K562 (cell line): ENCODE measurements around the gene KIF15. TPM values are rescaled to one million over a fixed set of nuclear protein-coding genes. Genes with fewer than 3 reads are reported as not detected.

Experiments
- ATAC-seq: fragments of 200-7000 bp; cut with Tn5 transposase; 3 replicates; pipeline ENCODE4 v1.9.1; 2020; ENCODE audit warnings: moderate library complexity
- BruUV-seq: library from RNA; stranded (reverse); fragments of 400-500 nt; replicated peaks from 2 replicates; lab custom pipeline; 2021; lab: Mats Ljungman, UMichigan
- CTCF ChIA-PET: fragments of 300-600 bp; formaldehyde crosslinking; extraction: SDS; loops from one replicate; lab custom pipeline; 2021; ENCODE audit warnings: low intra/inter-chr PET ratio; lab: Yijun Ruan, JAX
- POLR2A ChIA-PET: fragments of 300-600, 350-650 bp; sonication (Branson Sonifier 250); formaldehyde crosslinking; extraction: SDS; loops from one replicate; lab custom pipeline; 2021; ENCODE audit warnings: antibody characterized with exemption, inconsistent platforms; lab: Yijun Ruan, JAX
- DNase-seq, 4 experiments: peaks; one replicate each; pipeline versions ENCODE4 v3.0.0 to v3.0.0-alpha.2; 2011 to 2018; ENCODE audit warnings: low spot score in 3 of 4, mixed read lengths in 3 of 4; ENCODE audit errors: extremely low read depth in 1 of 4
- FAIRE-seq: peaks from 2 replicates; lab custom pipeline; 2011; peaks lifted over from hg19 to GRCh38; lab: Jason Lieb, UNC
- H2AFZ ChIP-seq: 2 replicates; pipeline ENCODE4 v1.6.0; 2011; ENCODE audit warnings: low read depth, low read length, control low read depth, inconsistent platforms
- H3K27ac ChIP-seq: fragments of 200-600 bp; 3 replicates; pipeline ENCODE4 v1.8.0; 2011; ENCODE audit warnings: low read depth, mild to moderate bottlenecking, control low read depth, inconsistent platforms, low read length, moderate library complexity, mixed read lengths; ENCODE audit errors: extremely low read depth
- H3K27me3 ChIP-seq, 2 experiments: fragments of 300-600 bp in 1 of 2; 2 replicates in 1 of 2; 3 replicates in 1 of 2; pipeline versions ENCODE4 v1.6.0 to v1.8.0; 2011; ENCODE audit warnings: inconsistent platforms in 2 of 2, low read length in 2 of 2, mild to moderate bottlenecking in 1 of 2, mixed read lengths in 1 of 2, moderate library complexity in 1 of 2; ENCODE audit not compliant: control insufficient read depth in 2 of 2, insufficient read depth in 2 of 2
- H3K36me3 ChIP-seq: fragments of 300-600 bp; 3 replicates; pipeline ENCODE4 v1.8.0; 2011; ENCODE audit warnings: mild to moderate bottlenecking, low read length, inconsistent platforms; ENCODE audit not compliant: control insufficient read depth, insufficient read depth
- H3K4me1 ChIP-seq, 2 experiments: fragments of 200-600 bp in 1 of 2; replicated peaks in 1 of 2; 2 replicates in 1 of 2; 3 replicates in 1 of 2; pipeline versions ENCODE4 v1.5.1 to v1.8.0; 2011; ENCODE audit warnings: inconsistent platforms in 2 of 2, low read length in 2 of 2, mild to moderate bottlenecking in 1 of 2, mixed read lengths in 1 of 2, moderate library complexity in 1 of 2; ENCODE audit not compliant: control insufficient read depth in 2 of 2, insufficient read depth in 2 of 2
- H3K4me2 ChIP-seq: 2 replicates; pipeline ENCODE4 v1.6.1; 2011; ENCODE audit warnings: low read length, control low read depth, inconsistent platforms, mixed read lengths; ENCODE audit not compliant: insufficient read depth
- H3K4me3 ChIP-seq: fragments of 200-600 bp; sonication (generic), shearing (Covaris generic); 2 replicates; pipeline ENCODE4 v1.5.1; 2016; ENCODE audit warnings: control low read depth, inconsistent platforms
- H3K79me2 ChIP-seq: fragments of 200-600 bp; 3 replicates; pipeline ENCODE4 v1.8.0; 2011; ENCODE audit warnings: low read length, inconsistent platforms; ENCODE audit not compliant: control insufficient read depth, insufficient read depth
- H3K9ac ChIP-seq, 2 experiments: 2 replicates each; pipeline versions ENCODE4 v1.6.0 to v1.6.1; 2011; ENCODE audit warnings: low read depth in 2 of 2, low read length in 2 of 2, control low read depth in 1 of 2, inconsistent platforms in 1 of 2, mild to moderate bottlenecking in 1 of 2, mixed read lengths in 1 of 2; ENCODE audit not compliant: insufficient read depth in 1 of 2
- H3K9me1 ChIP-seq: one replicate; pipeline ENCODE4 v1.6.0; 2011; ENCODE audit warnings: inconsistent platforms, mild to moderate bottlenecking, low read length, moderate library complexity; ENCODE audit not compliant: control insufficient read depth, insufficient read depth
- H3K9me3 ChIP-seq: replicated peaks from 2 replicates; pipeline ENCODE4 v1.5.1; 2011; ENCODE audit warnings: low read depth, low read length, inconsistent platforms; ENCODE audit not compliant: control insufficient read depth, insufficient read depth
- H4K20me1 ChIP-seq: replicated peaks from 2 replicates; pipeline ENCODE4 v1.6.1; 2011; ENCODE audit warnings: low read length, inconsistent platforms, mixed read lengths; ENCODE audit not compliant: control insufficient read depth, insufficient read depth
- ESRRB ChIP-seq: fragments of 250-450 bp; sonication (Bioruptor Pico); IDR thresholded peaks from 2 replicates; pipeline ENCODE4 v1.5.0; 2020; ENCODE audit warnings: mild to moderate bottlenecking, moderate library complexity, borderline replicate concordance
- KLF13 ChIP-seq: fragments of 450-650 bp; IDR thresholded peaks from 2 replicates; pipeline ENCODE4 v1.6.1; 2016; ENCODE audit warnings: missing genetic modification characterization, low read depth, mild to moderate bottlenecking, missing compliant biosample characterization, moderate library complexity, borderline replicate concordance
- MAFG ChIP-seq: fragments of 450-650 bp; conservative IDR thresholded peaks from 2 replicates; pipeline ENCODE4 v1.6.1; 2016; ENCODE audit warnings: missing genetic modification characterization, missing compliant biosample characterization
- MCM7 ChIP-seq, 2 experiments: fragments of 450-650 bp; IDR thresholded peaks; 2 replicates each; pipeline ENCODE4 v1.6.1; 2016 to 2018
- PHF8 ChIP-seq: fragments of 200-600 bp; sonication (generic); IDR thresholded peaks from 2 replicates; pipeline ENCODE4 v1.6.1; 2012; ENCODE audit warnings: mixed run types, mild to moderate bottlenecking, inconsistent platforms, low read length, moderate library complexity, borderline replicate concordance
- SREBF1 ChIP-seq: fragments of 150-350 bp; IDR thresholded peaks from 2 replicates; pipeline ENCODE4 v1.6.1; 2014; ENCODE audit warnings: antibody characterized with exemption, low read depth, low read length, borderline replicate concordance
- ZNF274 ChIP-seq: IDR thresholded peaks from 2 replicates; pipeline ENCODE4 v1.6.1; 2011; ENCODE audit warnings: low read depth, mild to moderate bottlenecking, low read length, moderate library complexity, borderline replicate concordance
- ZNF445 ChIP-seq: fragments of 250-450 bp; sonication (Bioruptor Pico); IDR thresholded peaks from 2 replicates; pipeline ENCODE4 v1.4.0; 2020; ENCODE audit warnings: low read depth, mild to moderate bottlenecking, moderate library complexity
- WGBS: fragments of 100-300 bp; shearing (Covaris generic); methylation state at CpG from one replicate; pipeline ENCODE4 v1.1.6; 2016; ENCODE audit warnings: low coverage, mixed read lengths; ENCODE audit not compliant: insufficient coverage; ENCODE audit errors: missing lambda C conversion rate; 5-methylcytosine and 5-hydroxymethylcytosine counted together
- in situ Hi-C: fragments of 300-500 bp; cut with MboI; formaldehyde crosslinking; loops from 4 replicates; pipeline ENCODE4 v1.15.0; 2018; ENCODE audit warnings: inconsistent platforms, mixed read lengths
- intact Hi-C: fragments of 100-400 bp; cut with micrococcal nuclease; formaldehyde crosslinking; loops from 2 replicates; pipeline ENCODE4 v1.14.2; 2022
- polyA plus RNA-seq, 8 experiments: library from polyadenylated mRNA; depleted of rRNA in 4 of 8; stranded (reverse) in 5 of 8; unstranded in 3 of 8; fragments of >200 nt; fragmentation: Nextera tagmentation in 2 of 8; fragmentation: Illumina TruSeq in 1 of 8; extraction: Ambion mirVana in 2 of 8; extraction: Trizol in 1 of 8; gene quantifications; 2 replicates each; pipeline versions ENCODE4 v1.2.1 to v1.2.3, GENCODE V29; 2011 to 2014; ENCODE audit warnings: inconsistent platforms in 1 of 8, missing spikeins in 1 of 8
- total RNA-seq, 7 experiments: library from RNA; depleted of rRNA in 6 of 7; stranded (reverse); fragments of >200 nt in 6 of 7; fragmentation: Illumina TruSeq in 2 of 7; extraction: Trizol in 2 of 7; gene quantifications; 2 replicates each; pipeline versions ENCODE4 v1.2.1 to v1.2.3, GENCODE V29; 2011 to 2021; ENCODE audit warnings: low replicate concordance in 1 of 7
- TF ChIP-seq, protein P1 (sequence below), 2 experiments: fragments of 450-650 bp in 1 of 2; sonication (generic) in 1 of 2; formaldehyde crosslinking in 1 of 2; IDR thresholded peaks in 1 of 2; conservative IDR thresholded peaks in 1 of 2; 2 replicates each; pipeline versions ENCODE4 v1.6.1 to v1.8.1; 2016 to 2023; ENCODE audit warnings: mild to moderate bottlenecking in 2 of 2, moderate library complexity in 2 of 2, inconsistent platforms in 1 of 2, missing genetic modification reagents in 1 of 2
- TF ChIP-seq, protein P2 (sequence below): fragments of 450-650 bp; IDR thresholded peaks from 2 replicates; pipeline ENCODE4 v1.6.1; 2016; ENCODE audit warnings: mild to moderate bottlenecking
- TF ChIP-seq, protein P3 (sequence below): fragments of 250-450 bp; sonication (Bioruptor Pico); IDR thresholded peaks from 2 replicates; pipeline ENCODE4 v1.8.0; 2022; ENCODE audit warnings: moderate library complexity, mild to moderate bottlenecking, inconsistent platforms

The KIF15 gene
- total and polyA plus RNA-seq, 9 of the 15 experiments (the other 6 are each of a cell fraction or from before 2014, with no cell fraction given) = 9.0 to 45.9 (median 26.0) TPM

DNA sequence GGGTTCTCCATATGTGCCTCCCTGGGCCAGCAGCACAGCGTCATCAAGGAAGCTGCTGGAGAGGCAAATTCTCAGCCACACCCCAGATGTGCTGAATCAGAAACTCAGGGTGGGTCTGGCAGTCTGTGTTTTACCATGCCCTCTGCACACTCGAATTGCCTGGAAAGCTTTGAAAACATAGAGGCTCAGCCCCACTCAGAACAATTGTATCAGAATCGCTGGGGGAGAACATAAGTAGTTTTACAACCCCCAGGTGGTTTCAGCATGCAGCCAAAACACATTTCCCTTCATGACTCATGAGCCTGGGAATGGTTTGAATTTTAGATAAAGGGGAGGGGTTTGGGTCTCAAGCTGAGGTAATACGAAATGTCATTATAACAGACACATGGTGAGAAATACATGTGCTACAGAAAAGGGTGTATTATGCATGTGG, 122.4 kb downstream of the KIF15 start:
- H3K27ac ChIP-seq = no peak overlapping the region
- no peak for DNase-seq
- peaks cover 5% of the 10 kb centered on the region; the same call in 1 of the 2 replicates for H4K20me1 ChIP-seq
- in situ Hi-C loops = no loop called here
- CTCF ChIA-PET = no interaction called here
- TF ChIP-seq, protein P1, sequence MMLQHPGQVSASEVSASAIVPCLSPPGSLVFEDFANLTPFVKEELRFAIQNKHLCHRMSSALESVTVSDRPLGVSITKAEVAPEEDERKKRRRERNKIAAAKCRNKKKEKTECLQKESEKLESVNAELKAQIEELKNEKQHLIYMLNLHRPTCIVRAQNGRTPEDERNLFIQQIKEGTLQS (IDR thresholded peaks at IDR 0.05) = peak; percentile 21; the same call in 1 of the 2 replicates
- TF ChIP-seq, protein P1 (CRISPR knock-in tag; conservative IDR thresholded peaks at IDR 0.05) = no peak
- no peak for TF ChIP-seq MCM7 (IDR thresholded peaks at IDR 0.05)
- TF ChIP-seq, all 486 proteins: peak for 1
- Histone ChIP-seq H3K9ac (no peak overlapping the region), H3K4me1 (no peaks in the 10 kb centered on the region), H3K79me2 (no peaks in the 10 kb centered on the region), H3K4me2 (no peak overlapping the region), H2AFZ (no peak overlapping the region), H3K27me3 (peaks cover 26 to 45% of the 10 kb centered on the region in 2 experiments), H3K9me3 (no peaks in the 10 kb centered on the region), H3K9me1 (no peaks in the 10 kb centered on the region), H3K4me3 (no peak overlapping the region), H3K36me3 (no peaks in the 10 kb centered on the region)
- ATAC-seq = no peak
- POLR2A ChIA-PET = interaction anchor here (0.6 to 1.1 kb wide), 3 partner anchors 13 to 123 kb away, joined by 3 to 4 read pairs (median 4); partner anchors contain the start of genes KIAA1143 and KIF15
- 2% methylated on average over 4 of the region's 4 CpGs for WGBS
- intact Hi-C loops = no loop called here
- FAIRE-seq = no peak
- no TSS peak for BruUV-seq

DNA sequence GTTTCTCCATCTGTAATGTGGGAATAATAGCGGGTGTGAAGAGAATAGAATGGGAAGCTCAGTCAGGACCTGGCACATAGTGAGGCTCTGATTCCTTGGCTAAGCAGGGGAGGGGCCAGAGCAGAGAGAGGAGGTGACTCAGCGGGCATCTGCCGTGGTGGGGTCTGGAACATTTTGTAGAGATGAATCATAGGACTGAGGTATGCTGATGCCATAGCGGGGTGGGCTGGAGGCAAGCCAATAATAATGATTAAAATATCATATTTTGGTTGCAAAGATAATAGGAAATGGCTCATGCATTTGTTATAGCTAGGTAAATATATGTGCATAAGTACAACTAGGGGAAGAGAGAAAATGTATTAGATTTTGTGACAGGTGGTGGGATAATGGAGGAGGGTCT, 124.0 kb downstream of the KIF15 start:
- no peak overlapping the region for H3K4me2 ChIP-seq
- no TSS peak for BruUV-seq
- FAIRE-seq (no peak), DNase-seq (peak in 2 of 4 experiments; percentile 14 to 35), ATAC-seq (no peak)
- in situ Hi-C loops = no loop called here
- no peak overlapping the region for H3K27ac ChIP-seq
- no peak overlapping the region for H2AFZ ChIP-seq
- peaks cover 27 to 50% of the 10 kb centered on the region in 2 experiments for H3K27me3 ChIP-seq
- no peaks in the 10 kb centered on the region for H3K79me2 ChIP-seq
- H3K4me1 ChIP-seq = no peaks in the 10 kb centered on the region
- H3K9me1 ChIP-seq = no peaks in the 10 kb centered on the region
- no peaks in the 10 kb centered on the region for H3K9me3 ChIP-seq
- peaks cover 5% of the 10 kb centered on the region; the same call in 1 of the 2 replicates for H4K20me1 ChIP-seq
- CTCF ChIA-PET = no interaction called here
- no peak overlapping the region for H3K4me3 ChIP-seq
- 0% methylated on average over 4 of the region's 4 CpGs for WGBS
- H3K9ac ChIP-seq = no peak overlapping the region
- intact Hi-C loops = no loop called here
- no peaks in the 10 kb centered on the region for H3K36me3 ChIP-seq
- POLR2A ChIA-PET = interaction anchor here (0.7 kb wide), 1 partner anchor 27 kb away, joined by 4 read pairs; no protein-coding TSS in a partner anchor
- no peak for TF ChIP-seq ZNF274
- TF ChIP-seq ESRRB (CRISPR knock-in tag) = no peak
- TF ChIP-seq ZNF445 (CRISPR knock-in tag) = no peak
- TF ChIP-seq KLF13 = no peak
- TF ChIP-seq SREBF1 = no peak
- TF ChIP-seq, protein P2, sequence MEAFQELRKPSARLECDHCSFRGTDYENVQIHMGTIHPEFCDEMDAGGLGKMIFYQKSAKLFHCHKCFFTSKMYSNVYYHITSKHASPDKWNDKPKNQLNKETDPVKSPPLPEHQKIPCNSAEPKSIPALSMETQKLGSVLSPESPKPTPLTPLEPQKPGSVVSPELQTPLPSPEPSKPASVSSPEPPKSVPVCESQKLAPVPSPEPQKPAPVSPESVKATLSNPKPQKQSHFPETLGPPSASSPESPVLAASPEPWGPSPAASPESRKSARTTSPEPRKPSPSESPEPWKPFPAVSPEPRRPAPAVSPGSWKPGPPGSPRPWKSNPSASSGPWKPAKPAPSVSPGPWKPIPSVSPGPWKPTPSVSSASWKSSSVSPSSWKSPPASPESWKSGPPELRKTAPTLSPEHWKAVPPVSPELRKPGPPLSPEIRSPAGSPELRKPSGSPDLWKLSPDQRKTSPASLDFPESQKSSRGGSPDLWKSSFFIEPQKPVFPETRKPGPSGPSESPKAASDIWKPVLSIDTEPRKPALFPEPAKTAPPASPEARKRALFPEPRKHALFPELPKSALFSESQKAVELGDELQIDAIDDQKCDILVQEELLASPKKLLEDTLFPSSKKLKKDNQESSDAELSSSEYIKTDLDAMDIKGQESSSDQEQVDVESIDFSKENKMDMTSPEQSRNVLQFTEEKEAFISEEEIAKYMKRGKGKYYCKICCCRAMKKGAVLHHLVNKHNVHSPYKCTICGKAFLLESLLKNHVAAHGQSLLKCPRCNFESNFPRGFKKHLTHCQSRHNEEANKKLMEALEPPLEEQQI = no peak
- no peak for TF ChIP-seq MAFG (tag)
- no peak for TF ChIP-seq PHF8
- TF ChIP-seq, protein P3, sequence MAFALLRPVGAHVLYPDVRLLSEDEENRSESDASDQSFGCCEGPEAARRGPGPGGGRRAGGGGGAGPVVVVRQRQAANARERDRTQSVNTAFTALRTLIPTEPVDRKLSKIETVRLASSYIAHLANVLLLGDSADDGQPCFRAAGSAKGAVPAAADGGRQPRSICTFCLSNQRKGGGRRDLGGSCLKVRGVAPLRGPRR = no peak
